ENCODE measurements around the gene GABRA6. TPM values are rescaled to one million over a fixed set of nuclear protein-coding genes. Genes with fewer than 3 reads are reported as not detected.
"Not testable (repeated sequence)": the region's sequence is repeated elsewhere in the genome, so short reads cannot be mapped to it uniquely, and the experiment has no call there.

Gene GABRA6
- total RNA-seq: not detected in 3 replicates

DNA sequence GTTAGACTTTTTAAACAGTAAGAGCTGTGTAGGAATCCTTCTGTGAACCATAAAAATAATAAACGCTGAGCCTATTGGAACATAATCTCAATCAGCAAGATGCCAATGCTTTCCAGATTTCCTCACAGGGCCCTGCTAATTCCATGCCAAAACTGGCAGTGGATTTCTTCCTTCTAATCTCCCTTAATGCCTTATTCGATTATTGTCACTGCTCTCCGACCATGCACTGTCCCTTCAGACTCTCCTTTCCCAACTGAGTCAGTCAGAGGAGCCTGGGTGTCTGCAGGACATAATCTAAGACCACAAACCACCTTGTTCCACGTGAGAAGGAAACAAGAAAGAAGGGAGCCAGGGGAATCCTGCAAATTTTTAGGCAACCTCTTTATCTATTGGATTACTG lies at the start of gene GABRA6:
Gene GABRA6 (plus strand): TSS at position 261 of the 400 bp plus-strand sequence. CDS start 269 bp downstream, outside the sequence.
- Mint-ChIP-seq H3K9me3 (no peaks in the 10 kb centered on the region), H3K36me3 (no peaks in the 10 kb centered on the region), H3K27ac (no peak within 1 kb of the TSS), H3K4me1 (no peaks in the 10 kb centered on the region), H3K4me3 (no peak within 1 kb of the TSS), H3K27me3 (ENCODE audit: low read depth) (peaks cover 13% of the 10 kb centered on the region)
- TF ChIP-seq, protein P1, sequence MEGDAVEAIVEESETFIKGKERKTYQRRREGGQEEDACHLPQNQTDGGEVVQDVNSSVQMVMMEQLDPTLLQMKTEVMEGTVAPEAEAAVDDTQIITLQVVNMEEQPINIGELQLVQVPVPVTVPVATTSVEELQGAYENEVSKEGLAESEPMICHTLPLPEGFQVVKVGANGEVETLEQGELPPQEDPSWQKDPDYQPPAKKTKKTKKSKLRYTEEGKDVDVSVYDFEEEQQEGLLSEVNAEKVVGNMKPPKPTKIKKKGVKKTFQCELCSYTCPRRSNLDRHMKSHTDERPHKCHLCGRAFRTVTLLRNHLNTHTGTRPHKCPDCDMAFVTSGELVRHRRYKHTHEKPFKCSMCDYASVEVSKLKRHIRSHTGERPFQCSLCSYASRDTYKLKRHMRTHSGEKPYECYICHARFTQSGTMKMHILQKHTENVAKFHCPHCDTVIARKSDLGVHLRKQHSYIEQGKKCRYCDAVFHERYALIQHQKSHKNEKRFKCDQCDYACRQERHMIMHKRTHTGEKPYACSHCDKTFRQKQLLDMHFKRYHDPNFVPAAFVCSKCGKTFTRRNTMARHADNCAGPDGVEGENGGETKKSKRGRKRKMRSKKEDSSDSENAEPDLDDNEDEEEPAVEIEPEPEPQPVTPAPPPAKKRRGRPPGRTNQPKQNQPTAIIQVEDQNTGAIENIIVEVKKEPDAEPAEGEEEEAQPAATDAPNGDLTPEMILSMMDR (IDR thresholded peaks at IDR 0.05; ENCODE audit: unreplicated experiment): no peak
- no peak for DNase-seq (ENCODE audit: low spot score in 2 of 2, unreplicated experiment in 2 of 2)

- TF ChIP-seq, protein P1 (IDR thresholded peaks at IDR 0.05; ENCODE audit: unreplicated experiment): no peak
Measured at GRCh38 chr5:161637591-161637990, 47.9 kb upstream of the GABRA6 start.

DNA sequence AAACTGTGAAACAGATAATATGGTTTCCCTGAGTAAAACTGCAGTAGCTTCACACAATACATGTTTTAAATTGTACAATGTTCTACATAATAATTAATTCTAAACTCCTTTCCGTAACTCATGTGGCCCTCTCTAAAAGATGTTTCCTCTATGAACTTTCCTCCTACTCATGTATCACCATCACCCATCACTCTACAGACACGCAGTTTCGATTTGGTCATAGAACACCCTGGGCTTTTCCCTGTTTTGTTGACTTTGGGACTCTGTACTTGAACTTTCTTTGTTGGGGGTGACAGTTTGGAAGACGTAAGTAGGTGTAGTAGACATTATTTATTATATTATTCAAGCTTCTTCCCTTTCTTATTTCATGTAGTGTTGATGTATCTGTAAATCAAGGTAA lies 44.1 kb upstream of the GABRA6 start:
- TF ChIP-seq, protein P1 (IDR thresholded peaks at IDR 0.05; ENCODE audit: unreplicated experiment): no peak
- no peak overlapping the region for H3K4me3 Mint-ChIP-seq
- no peak for DNase-seq (ENCODE audit: low spot score in 2 of 2, unreplicated experiment in 2 of 2)
- no peaks in the 10 kb centered on the region for H3K4me1 Mint-ChIP-seq
- H3K9me3 Mint-ChIP-seq: peaks cover 6% of the 10 kb centered on the region
- no peaks in the 10 kb centered on the region for H3K36me3 Mint-ChIP-seq
- no peaks in the 10 kb centered on the region for H3K27me3 Mint-ChIP-seq (ENCODE audit: low read depth)
- H3K27ac Mint-ChIP-seq: no peak overlapping the region

More at GRCh38 chr5:161637591-161637990, 47.9 kb upstream of the GABRA6 start:
- no peak for DNase-seq (ENCODE audit: low spot score in 2 of 2, unreplicated experiment in 2 of 2)
- Mint-ChIP-seq H3K36me3 (no peaks in the 10 kb centered on the region), H3K9me3 (peaks cover 6% of the 10 kb centered on the region), H3K4me3 (no peak overlapping the region), H3K4me1 (no peaks in the 10 kb centered on the region), H3K27ac (no peak overlapping the region), H3K27me3 (ENCODE audit: low read depth) (peaks cover 2% of the 10 kb centered on the region)

GRCh38 chr5:161645264-161645663 lies 40.3 kb upstream of the GABRA6 start:
- Mint-ChIP-seq H3K4me3 (no peak overlapping the region), H3K27me3 (ENCODE audit: low read depth) (no peaks in the 10 kb centered on the region), H3K9me3 (peaks cover 6% of the 10 kb centered on the region), H3K27ac (no peak overlapping the region), H3K36me3 (no peaks in the 10 kb centered on the region), H3K4me1 (no peaks in the 10 kb centered on the region)
- DNase-seq (ENCODE audit: low spot score in 2 of 2, unreplicated experiment in 2 of 2): no peak
- TF ChIP-seq, protein P1 (IDR thresholded peaks at IDR 0.05; ENCODE audit: unreplicated experiment): no peak

DNA sequence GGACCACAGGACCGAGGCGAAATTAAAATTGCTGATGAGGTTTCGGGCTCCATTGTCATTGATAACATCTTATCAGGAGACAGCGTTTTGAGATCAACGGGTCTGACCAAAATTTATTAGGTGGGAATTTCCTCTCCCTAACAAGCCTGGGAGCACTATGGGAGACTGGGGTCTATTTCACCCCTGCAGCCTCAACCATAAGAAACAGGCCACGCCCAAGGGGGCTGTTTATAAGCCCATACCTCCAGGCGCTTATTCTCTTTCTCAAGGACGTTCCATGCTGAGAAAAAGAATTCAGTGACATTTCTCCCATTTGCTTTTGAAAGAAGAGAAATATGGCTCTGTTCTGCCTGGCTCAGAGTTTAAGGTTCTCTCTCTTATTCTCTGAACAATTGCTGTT lies 33.6 kb upstream of the GABRA6 start:
- H3K27me3 Mint-ChIP-seq (ENCODE audit: low read depth); H3K36me3 Mint-ChIP-seq; H3K27ac Mint-ChIP-seq; H3K4me1 Mint-ChIP-seq; DNase-seq (ENCODE audit: low spot score in 2 of 2, unreplicated experiment in 2 of 2); H3K4me3 Mint-ChIP-seq: not testable (repeated sequence)
- H3K9me3 Mint-ChIP-seq: peaks cover 28% of the 10 kb centered on the region

GRCh38 chr5:161660806-161661205 lies 24.7 kb upstream of the GABRA6 start:
- H3K27ac Mint-ChIP-seq: no peak overlapping the region
- TF ChIP-seq, protein P1 (IDR thresholded peaks at IDR 0.05; ENCODE audit: unreplicated experiment): no peak
- DNase-seq (ENCODE audit: low spot score in 2 of 2, unreplicated experiment in 2 of 2): no peak
- H3K9me3 Mint-ChIP-seq: peaks cover 2% of the 10 kb centered on the region
- no peaks in the 10 kb centered on the region for H3K4me1 Mint-ChIP-seq
- no peak overlapping the region for H3K4me3 Mint-ChIP-seq
- H3K27me3 Mint-ChIP-seq (ENCODE audit: low read depth): no peaks in the 10 kb centered on the region
- no peaks in the 10 kb centered on the region for H3K36me3 Mint-ChIP-seq

Data from mesothelial cell of epicardium (in vitro differentiated cells).